HCT116 (cell line): ENCODE measurements around the gene CAPN10.

Experiments used
- CTCF ChIP-seq, 3 experiments: fragments of 200-600 bp in 1 of 3; sonication (generic) in 1 of 3; IDR thresholded peaks in 2 of 3; conservative IDR thresholded peaks in 1 of 3; 2 replicates each; pipeline ENCODE4 v1.5.1; 2012 to 2017; ENCODE audit warnings: low read depth in 2 of 3, low read length in 2 of 3, antibody characterized with exemption in 1 of 3, borderline replicate concordance in 1 of 3, control low read depth in 1 of 3, mild to moderate bottlenecking in 1 of 3, mixed read lengths in 1 of 3, mixed run types in 1 of 3, moderate library complexity in 1 of 3; ENCODE audit not compliant: insufficient read depth in 1 of 3
- EZH2 ChIP-seq: fragments of 200-600 bp; sonication (generic); IDR thresholded peaks from 2 replicates; pipeline ENCODE4 v1.6.1; 2017; ENCODE audit warnings: antibody characterized with exemption, mixed run types
- EZH2phosphoT487 ChIP-seq: fragments of 200-600 bp; IDR thresholded peaks from 2 replicates; pipeline ENCODE4 v1.6.1; 2018; ENCODE audit warnings: antibody characterized with exemption, borderline replicate concordance
- POLR2A ChIP-seq: IDR thresholded peaks from 2 replicates; pipeline ENCODE4 v1.7.0; 2011; ENCODE audit warnings: borderline replicate concordance; ENCODE audit not compliant: insufficient read depth, insufficient read length; ENCODE audit errors: extremely low read depth
- POLR2AphosphoS5 ChIP-seq: IDR thresholded peaks from 2 replicates; pipeline ENCODE4 v1.6.1; 2011; ENCODE audit warnings: mild to moderate bottlenecking, low read depth, low read length, moderate library complexity
- REST ChIP-seq: IDR thresholded peaks from 2 replicates; pipeline ENCODE4 v1.6.1; 2012; ENCODE audit warnings: low read depth
- SIN3A ChIP-seq: IDR thresholded peaks from 2 replicates; pipeline ENCODE4 v1.6.1; 2012; ENCODE audit warnings: low read depth
- YY1 ChIP-seq: IDR thresholded peaks from 2 replicates; pipeline ENCODE4 v1.6.1; 2011; ENCODE audit warnings: low read length, low read depth, moderate library complexity, mild to moderate bottlenecking; ENCODE audit not compliant: insufficient replicate concordance; ENCODE audit errors: extremely low read depth
- ZNF274 ChIP-seq: fragments of 200-500 bp; sonication (Bioruptor generic); IDR thresholded peaks from 2 replicates; pipeline ENCODE4 v1.6.1; 2014; ENCODE audit warnings: mild to moderate bottlenecking, low read depth, low read length, inconsistent platforms
- TF ChIP-seq, protein P1 (sequence below): IDR thresholded peaks from 2 replicates; pipeline ENCODE4 v1.6.1; 2012

- TF ChIP-seq CTCF (IDR thresholded peaks at IDR 0.05 in 2 of 3, conservative IDR thresholded peaks at IDR 0.05 in 1 of 3; ENCODE audit: borderline replicate concordance in 1 of 3, insufficient read depth in 1 of 3, low read depth in 2 of 3, low read length in 2 of 3) (no peak), ZNF274 (no peak), POLR2AphosphoS5 (no peak), REST (no peak), YY1 (no peak), EZH2 (no peak), EZH2phosphoT487 (no peak), POLR2A (no peak), SIN3A (no peak)
- TF ChIP-seq, protein P1, sequence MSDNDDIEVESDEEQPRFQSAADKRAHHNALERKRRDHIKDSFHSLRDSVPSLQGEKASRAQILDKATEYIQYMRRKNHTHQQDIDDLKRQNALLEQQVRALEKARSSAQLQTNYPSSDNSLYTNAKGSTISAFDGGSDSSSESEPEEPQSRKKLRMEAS: no peak
Measured at GRCh38 chr2:240554767-240555493, 31.6 kb upstream of the CAPN10 start.
